Fibroblast of the conjunctiva (primary cell): Measurements from ENCODE around the gene ASCC2.

ENCODE experiments used
- DNase-seq: peaks from one replicate; pipeline ENCODE4 v3.0.0-alpha.2; 2010; ENCODE audit warnings: low read depth

The ASCC2 gene

DNA sequence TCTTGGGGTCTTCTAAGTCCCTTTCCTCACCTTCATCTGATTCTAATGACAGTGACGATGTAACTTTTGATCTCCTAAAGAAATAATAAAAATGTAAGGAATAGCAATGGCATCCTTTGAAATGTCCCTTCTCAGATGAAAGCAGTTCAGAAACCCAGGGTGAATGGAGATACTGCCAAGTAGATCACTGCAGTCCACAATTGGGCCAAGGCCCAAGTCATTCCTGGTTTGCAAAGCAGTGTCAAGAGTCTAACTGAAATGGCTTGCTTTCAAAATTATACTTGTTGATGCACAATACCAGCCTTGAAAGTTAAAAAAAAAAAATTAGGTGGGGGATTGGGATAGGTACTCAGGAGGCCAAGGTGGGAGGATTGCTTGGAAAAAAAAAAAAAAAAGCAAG lies 20.4 kb downstream of the ASCC2 start:
- DNase-seq: no peak

DNA sequence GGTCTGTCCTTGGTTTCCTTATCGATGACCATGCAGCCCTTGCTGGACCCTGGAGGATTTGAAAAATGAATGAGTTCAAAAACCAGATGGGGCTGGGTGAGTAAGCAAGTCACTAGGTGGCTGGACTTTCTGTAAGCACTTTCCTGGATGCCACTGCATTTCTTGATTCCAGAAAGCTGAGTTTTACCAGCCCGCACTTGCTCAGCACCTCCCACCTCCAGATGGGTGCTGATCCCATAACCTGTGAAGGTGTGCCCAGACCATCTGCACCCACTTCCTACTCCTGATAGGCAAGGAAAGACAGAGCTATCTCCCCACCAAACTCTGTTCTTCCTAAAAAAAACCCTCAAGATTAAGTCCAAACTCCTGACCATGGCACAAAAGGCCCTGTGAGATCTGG lies 21.1 kb downstream of the ASCC2 start:
- no peak for DNase-seq

- no peak for DNase-seq
Observed at GRCh38 chr22:29816539-29816938, 21.5 kb downstream of the ASCC2 start.

GRCh38 chr22:29816128-29816527 lies 21.9 kb downstream of the ASCC2 start:
- no peak for DNase-seq

GRCh38 chr22:29815580-29815979 lies 22.5 kb downstream of the ASCC2 start:
- DNase-seq: no peak

GRCh38 chr22:29814003-29814402 lies 24.1 kb downstream of the ASCC2 start:
- DNase-seq: no peak

DNA sequence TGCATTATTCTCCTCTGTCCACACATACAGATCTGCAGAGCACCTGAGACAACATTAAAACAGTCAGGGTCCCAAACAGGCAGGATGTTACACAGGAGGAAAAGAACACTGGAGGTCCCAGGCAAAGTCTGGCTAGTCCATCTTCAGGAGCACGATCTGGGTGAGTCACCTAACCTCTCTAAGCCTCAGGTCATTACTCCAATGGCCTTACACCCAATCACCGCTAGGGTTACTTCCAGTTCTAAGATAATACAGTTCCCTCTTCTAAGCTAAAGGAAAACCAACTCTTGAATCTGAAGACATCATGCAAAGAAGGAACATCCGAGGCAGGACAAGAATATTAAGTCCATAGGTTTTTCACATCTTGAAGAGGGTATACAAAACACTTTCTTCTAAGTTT lies 24.5 kb downstream of the ASCC2 start:
- no peak for DNase-seq

DNA sequence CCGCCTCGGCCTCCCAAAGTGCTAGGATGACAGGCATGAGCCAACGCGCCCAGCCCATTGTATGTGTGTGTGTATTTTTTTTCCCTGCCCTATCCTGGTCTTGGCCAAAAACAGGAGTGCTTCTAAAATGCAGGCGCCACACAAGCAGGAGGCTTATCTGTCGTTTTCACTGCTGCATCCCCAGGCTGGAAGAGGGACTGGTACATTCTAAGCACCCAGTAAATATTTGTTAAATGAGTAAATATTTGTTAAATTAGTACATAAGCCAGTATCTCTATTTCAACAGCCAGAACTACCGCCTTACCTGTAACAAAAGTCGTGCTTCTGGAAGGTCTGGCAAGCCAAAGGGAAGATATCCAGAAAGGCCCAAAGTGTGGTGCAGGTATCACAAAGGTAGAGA lies 24.9 kb downstream of the ASCC2 start:
- DNase-seq: no peak

DNA sequence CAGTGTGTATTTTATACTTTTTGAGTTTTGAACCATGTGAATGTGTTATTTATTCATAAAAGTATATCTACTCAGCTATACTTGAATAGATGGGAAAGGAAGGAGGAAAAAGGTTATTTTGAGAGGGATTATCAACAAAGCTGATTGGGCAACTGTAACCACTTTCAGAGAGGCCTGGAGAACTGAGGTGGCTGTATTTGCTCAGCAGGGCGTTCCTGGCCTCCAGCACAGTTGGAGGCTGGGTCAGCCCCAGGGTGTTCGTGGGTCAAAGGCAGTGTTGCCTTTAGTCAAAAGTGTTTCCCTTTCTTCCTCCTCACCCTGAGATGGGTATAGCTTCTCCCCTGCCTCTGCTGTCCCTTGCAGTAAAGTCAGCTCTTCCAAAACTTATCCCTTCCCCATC lies 26.7 kb downstream of the ASCC2 start:
- DNase-seq: no peak

DNA sequence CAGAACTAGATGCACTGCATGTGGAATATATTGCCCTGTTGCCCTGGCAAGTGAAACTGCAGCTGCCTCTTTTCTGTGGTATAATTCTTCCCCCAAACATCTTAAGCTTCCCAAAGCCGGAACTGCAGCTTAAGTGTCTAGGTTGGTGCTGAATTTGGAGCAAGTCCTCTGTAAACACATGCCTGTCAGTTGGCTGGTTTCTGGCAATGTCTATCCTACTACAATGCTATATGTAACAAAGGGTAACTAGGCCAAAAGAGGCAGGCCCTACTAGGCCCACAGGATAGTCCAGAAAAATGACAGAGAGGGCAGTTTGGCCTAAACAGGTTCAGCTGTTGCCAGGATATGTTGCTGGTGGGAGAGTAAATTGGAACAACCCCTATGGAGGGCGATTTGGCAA lies 27.9 kb downstream of the ASCC2 start:
- DNase-seq: no peak

DNA sequence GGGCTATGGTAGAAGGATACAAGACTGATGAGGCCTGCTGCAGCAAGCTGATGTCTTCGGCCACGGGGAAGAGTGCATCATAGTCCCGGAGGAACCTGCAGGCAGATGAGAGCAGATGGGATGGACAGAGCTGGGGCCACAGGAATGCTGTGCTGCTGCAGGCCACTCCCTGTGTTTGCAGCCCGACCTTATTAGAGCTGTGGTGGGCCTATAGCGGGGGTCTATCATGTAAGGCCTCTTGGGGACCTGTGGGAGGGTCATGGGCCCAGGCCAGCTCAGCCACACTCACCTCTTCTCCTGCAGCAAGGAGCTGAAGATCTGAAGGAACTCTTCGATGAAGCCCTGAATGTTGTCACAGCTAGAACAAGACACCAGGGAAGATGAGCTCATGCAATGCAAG lies 31.9 kb downstream of the ASCC2 start:
- no peak for DNase-seq

DNA sequence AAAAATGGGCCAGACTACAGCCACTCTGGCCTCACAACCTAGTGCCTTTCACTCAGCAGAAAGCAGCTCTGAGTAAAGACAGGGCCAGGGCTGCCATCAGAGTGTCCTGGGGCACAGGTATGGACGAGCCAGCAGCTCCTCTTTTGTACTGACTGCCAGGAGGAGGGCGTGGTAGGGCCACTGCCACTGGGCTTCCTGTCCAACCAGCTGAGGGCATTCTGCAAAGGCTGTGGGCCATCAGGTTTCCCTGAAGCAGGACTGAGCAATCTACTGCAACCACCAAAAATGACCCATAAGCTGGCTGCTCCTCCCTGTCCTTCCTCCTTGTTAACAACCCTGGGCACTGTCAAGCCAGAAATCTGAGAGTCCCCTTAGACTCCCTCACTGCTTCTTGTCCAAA lies 33.1 kb downstream of the ASCC2 start:
- DNase-seq: no peak

GRCh38 chr22:29803190-29803589 lies 34.9 kb downstream of the ASCC2 start:
- DNase-seq: no peak

- DNase-seq: no peak
Observed at GRCh38 chr22:29801796-29802195, 36.3 kb downstream of the ASCC2 start.

GRCh38 chr22:29801153-29801552 lies 36.9 kb downstream of the ASCC2 start:
- no peak for DNase-seq

- DNase-seq: peak; percentile 93
Observed at GRCh38 chr22:29799217-29799680, 38.8 kb downstream of the ASCC2 start.

- DNase-seq: no peak
Observed at GRCh38 chr22:29798801-29799200, 39.3 kb downstream of the ASCC2 start.

DNA sequence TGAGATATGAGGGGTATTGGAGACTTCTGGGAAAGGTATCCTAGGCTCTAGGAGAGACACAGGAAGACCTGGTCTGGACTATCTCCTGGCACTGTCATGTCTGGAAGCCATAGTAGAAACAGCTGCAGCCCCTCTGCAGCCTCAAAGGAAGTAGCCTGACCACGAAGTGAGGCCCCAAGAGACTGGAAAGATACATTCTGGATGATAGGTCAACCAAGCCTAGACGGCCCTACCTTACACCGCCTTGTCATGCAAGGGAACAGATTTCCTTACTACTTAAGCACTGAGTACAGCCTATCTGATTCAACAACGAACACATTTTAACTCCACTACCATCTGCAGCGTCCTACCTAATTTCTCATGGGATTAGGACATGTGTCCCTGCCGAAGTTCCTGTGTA lies 39.8 kb downstream of the ASCC2 start:
- no peak for DNase-seq

DNA sequence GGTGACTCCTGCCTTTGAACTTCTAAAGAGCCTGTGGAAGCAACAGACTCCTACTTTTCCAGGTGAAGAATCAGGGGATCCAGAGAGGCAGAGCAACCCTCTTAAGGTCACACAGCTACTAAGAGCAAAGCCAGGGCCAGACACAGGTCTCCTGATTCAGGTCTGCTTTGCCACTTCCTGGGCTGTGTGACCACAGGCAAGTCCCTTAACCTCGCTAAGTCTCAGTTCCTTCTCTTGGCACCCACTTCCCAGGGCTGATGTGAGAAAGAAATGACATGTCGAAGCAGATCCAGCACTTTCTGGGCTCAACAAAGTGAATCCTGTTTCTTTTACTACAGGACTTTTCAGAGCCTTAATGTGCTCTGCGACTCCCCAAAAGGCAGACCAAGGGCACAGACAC lies 40.7 kb downstream of the ASCC2 start:
- no peak for DNase-seq

- no peak for DNase-seq
Observed at GRCh38 chr22:29795663-29796062, 42.4 kb downstream of the ASCC2 start.

- no peak for DNase-seq
Observed at GRCh38 chr22:29793396-29793795, 44.7 kb downstream of the ASCC2 start.

GRCh38 chr22:29790061-29790460 lies 48.0 kb downstream of the ASCC2 start:
- no peak for DNase-seq

GRCh38 chr22:29788339-29789279 lies 49.5 kb downstream of the ASCC2 start:
- DNase-seq: no peak

DNA sequence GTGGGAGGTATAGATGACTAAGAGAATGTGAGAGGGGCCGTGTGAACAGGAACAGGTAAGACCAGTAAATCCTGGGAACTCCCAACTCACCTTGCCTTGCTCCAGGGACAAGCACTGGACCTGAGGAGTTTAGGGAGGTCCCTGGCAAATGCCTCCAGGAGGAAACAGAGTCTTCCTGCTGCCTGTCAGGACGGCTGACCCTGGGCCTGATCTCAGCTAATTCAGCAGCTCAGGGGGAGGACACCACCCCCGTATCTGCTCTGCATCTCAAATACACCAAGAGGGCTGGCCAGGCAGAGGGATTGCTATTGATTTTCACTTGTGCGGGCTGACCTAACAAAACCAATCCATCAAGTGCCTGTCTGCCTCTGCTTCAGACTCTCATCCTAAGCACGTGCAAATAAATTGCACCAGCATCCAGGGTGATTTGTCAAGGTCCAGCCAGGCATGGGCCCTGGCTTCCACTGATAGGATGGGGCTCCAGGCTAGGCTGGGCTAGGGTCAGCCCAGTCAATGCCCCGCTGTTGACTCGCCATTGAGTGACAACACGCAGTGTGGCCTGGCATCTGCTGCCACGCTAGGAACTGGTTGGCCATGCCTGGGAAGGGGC lies 50.6 kb downstream of the ASCC2 start:
- DNase-seq: no peak
